Measurements from ENCODE around the gene PLEKHB1. TPM values are rescaled to one million over a fixed set of nuclear protein-coding genes. Genes with fewer than 3 reads are reported as not detected.

The PLEKHB1 gene
- 0.21 TPM in 1 of 2 replicates, not detected in the other for total RNA-seq

GRCh38 chr11:73645972-73646631 is at the start of gene PLEKHB1:
TSS of gene PLEKHB1 (plus strand) at chr11:73646581. CDS start at chr11:73646609, 28 bp downstream.

DNA sequence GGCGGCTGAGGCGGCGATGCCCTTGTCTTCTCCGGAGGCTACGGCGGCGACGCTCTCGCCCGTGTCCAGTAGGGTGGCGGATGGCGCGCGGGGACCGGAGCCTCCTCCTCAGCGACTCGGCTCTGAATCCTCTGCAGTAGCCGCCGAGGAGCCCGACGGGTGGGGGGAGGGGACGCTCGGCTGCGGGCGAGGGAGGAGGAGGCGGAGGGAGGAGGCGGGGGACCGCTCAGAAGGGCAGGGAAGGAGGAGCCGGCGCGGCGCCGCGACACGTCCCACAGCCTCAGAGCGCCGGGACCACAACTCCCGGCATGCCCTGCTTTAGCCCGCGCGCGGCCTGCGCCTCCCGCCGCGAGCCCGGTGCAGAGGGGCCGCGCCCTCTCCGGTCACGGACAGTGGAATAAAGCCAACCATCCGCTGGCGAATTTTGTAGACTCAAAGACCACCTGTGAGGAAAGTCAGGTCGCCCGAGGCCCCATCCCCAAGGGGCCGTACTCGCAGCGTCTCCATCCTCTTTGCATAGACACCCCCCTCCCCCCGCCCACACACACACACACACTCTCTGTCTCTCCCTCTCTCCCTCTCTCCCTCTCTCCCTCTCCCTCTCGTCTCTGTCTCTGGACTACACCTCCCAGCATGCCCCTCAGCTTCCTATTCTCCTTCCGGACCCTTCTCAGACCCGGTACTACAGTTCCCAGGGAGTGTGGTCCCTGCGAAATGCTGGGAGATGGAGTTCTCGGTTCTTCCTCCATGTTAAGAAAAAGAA is 48.2 kb upstream of the PLEKHB1 start, which contains the start of gene FAM168A:
FAM168A (minus strand) TSS at position 157 of the 763 bp plus-strand sequence. CDS start 129,638 bp downstream, outside the sequence.

Other genes starting within 250 kb of the PLEKHB1 start
- 6.5 and 15.9 TPM in 2 replicates for gene FAM168A, start 48.5 kb upstream of the PLEKHB1 start, total RNA-seq
- 247 and 294 TPM in 2 replicates for gene RAB6A, start 114.5 kb downstream of the PLEKHB1 start, total RNA-seq
- 29.3 and 41.0 TPM in 2 replicates for gene MRPL48, start 141.3 kb downstream of the PLEKHB1 start, total RNA-seq
- 45.1 and 81.7 TPM in 2 replicates for gene COA4, start 230.3 kb downstream of the PLEKHB1 start, total RNA-seq
- gene PAAF1, start 230.4 kb downstream of the PLEKHB1 start, total RNA-seq, result 12.6 and 16.3 TPM in 2 replicates